RPMI8226 (cell line): ENCODE results near the gene GALNTL6.
"Not testable (repeated sequence)": the region's sequence is repeated elsewhere in the genome, so short reads cannot be mapped to it uniquely, and the experiment has no call there.

Experiments
- DNase-seq: peaks from one replicate; pipeline ENCODE4 v3.0.0-alpha.2; 2015

GALNTL6 gene

GRCh38 chr4:172963498-172964294, 1150.5 kb downstream of the GALNTL6 start:
- DNase-seq: no peak

- DNase-seq: not testable (repeated sequence)
Measured at GRCh38 chr4:172970189-172970588, 1157.0 kb downstream of the GALNTL6 start.

DNA sequence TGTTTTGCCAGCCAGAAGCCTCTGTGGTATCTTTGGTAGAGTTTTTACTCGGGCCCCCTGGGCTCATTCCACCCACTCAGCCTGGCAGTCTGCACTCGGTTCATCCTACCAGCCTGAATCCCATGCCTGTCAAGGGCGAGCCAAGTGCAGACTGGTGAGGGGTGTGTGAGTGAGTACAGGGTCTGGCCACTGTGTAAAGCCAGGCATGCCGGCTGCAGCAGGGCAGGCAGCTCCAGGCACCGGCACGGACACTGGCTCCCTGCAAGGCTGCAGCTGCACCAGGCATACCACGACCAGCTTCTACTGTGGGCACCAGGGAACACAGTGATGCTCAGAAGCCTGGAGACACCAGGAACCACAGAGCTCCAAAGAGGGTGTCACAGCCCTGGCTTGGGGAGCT, 1161.4 kb downstream of the GALNTL6 start:
- no peak for DNase-seq

DNA sequence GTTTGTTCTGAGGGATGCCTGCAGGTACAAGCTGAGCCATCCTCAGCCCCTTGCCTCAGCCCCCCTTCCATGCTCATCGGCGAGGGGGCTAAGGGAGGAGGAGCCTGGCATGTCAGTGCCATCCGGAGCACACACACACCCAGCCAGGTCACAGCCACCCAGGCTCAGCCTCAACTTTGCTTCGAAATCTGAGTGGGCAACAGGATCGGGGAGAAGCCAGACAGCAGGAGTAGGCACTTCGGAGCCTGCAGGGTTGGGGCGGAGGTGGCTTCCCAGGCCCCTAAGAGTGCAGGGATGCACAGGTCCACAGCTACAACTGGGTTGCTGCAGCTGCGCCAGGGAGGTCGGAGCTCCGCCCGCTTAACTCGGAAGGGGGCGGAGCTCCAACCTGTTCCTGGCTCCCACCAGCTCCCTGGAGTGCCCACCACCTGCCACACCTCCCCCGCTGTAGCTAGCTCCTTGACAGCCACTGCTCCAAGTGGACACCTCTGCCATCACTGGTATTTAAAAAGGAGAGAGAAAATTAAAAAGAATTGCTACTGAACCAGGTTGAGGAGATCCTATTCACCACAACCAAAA, 1162.5 kb downstream of the GALNTL6 start:
- DNase-seq: no peak

- DNase-seq: not testable (repeated sequence)
Measured at GRCh38 chr4:172977491-172978041, 1164.4 kb downstream of the GALNTL6 start.

GRCh38 chr4:172978848-172979247, 1165.6 kb downstream of the GALNTL6 start:
- DNase-seq: no peak

GRCh38 chr4:172979332-172979731, 1166.1 kb downstream of the GALNTL6 start:
- no peak for DNase-seq

GRCh38 chr4:172980219-172980618, 1167.0 kb downstream of the GALNTL6 start:
- no peak for DNase-seq

- DNase-seq: no peak
Measured at GRCh38 chr4:172982151-172982590, 1169.0 kb downstream of the GALNTL6 start.

DNA sequence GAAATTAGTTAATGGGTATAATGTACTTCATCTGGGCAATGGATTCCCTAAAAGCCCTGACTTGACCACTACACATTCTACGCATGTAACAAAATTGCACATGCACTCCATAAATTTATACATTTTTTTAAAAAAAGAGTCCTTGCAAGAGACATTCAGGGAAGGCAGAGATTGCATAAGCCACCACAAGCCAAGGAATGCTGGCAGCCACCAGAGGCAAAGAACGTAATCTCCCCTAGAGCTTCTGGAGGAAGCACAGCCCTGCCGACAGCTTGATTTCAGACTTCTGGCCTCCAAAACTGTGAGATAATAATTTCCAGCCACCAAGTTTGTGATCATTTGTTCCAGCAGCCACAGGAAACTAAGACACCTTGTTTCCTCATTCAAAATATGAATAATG, 1169.8 kb downstream of the GALNTL6 start:
- DNase-seq: no peak

DNA sequence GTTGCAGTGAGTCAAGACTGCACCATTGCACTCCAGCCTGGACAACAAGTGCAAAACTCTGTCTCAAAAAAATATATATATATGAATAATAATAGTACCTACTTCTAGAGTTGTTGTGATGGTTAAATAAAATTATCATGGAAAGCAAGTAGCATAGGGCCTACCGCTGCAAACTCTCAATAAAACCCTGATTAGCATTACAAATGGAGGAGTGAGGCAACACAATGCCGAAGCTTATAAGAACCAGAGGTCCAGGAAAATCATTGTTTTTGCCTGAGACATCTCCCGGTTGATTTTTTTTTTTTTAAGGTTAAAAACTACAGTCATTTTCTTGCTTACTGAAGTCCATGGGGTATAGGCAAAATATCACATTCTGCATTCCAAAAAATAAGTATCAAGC, 1170.4 kb downstream of the GALNTL6 start:
- DNase-seq: no peak

- DNase-seq: no peak
Measured at GRCh38 chr4:172985552-172985951, 1172.3 kb downstream of the GALNTL6 start.

DNA sequence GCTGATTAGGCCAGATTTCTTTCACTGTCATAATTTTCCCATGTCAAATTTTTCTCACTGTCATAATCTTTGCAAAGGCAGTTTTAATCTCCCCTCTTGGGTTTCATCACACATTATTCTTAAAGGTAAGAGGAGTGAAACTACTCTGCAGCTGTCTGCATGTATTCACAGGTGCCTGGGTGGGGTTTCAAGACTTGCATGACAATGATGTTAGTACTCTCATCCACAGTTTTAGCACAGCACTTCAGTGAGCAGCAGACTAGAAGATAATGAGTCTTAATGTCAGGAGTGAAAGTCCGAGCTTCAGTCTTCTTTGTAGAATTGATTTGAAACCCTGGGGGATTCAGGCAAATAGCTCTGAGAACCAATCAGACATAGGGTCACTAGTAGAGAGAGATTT, 1172.9 kb downstream of the GALNTL6 start:
- DNase-seq: peak; percentile 7

DNA sequence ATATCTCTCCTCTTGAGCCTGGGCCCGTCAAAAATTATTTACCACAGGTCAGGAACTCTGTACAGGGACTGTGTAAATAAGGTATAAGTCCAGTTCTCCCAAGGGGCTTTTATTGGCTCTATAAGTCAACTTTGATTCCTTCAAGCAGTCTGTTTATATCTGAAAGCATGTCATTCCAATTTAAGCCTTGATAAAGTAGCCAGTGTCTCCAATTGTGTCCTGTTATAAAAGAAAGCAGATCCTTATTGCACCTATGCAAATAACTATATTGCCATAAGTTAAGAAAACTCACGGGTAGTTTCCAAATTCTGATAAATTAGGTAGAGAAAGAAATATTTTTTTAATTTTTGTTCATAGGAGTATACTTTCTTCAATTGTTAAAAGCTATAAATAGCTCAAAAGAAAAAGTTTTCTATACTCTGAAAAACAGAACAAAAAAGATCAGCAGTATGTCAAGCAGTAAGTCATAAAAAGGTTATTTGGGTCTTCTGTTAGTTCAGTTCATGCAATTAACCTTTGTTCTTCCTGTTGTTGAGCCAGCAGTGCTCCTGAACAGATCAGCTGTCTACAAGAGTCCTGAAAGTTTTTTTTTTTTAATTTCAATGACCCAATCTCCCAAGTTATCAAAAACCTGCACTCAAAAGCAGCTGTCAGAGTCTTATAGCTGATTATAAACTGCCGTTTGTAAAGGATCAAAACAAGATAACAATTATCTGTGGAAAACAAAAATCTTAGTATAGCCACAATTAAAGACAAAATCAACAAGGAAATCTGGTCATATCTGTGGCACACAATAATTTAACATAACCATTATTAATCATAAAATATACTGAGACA, 1177.0 kb downstream of the GALNTL6 start:
- no peak for DNase-seq

DNA sequence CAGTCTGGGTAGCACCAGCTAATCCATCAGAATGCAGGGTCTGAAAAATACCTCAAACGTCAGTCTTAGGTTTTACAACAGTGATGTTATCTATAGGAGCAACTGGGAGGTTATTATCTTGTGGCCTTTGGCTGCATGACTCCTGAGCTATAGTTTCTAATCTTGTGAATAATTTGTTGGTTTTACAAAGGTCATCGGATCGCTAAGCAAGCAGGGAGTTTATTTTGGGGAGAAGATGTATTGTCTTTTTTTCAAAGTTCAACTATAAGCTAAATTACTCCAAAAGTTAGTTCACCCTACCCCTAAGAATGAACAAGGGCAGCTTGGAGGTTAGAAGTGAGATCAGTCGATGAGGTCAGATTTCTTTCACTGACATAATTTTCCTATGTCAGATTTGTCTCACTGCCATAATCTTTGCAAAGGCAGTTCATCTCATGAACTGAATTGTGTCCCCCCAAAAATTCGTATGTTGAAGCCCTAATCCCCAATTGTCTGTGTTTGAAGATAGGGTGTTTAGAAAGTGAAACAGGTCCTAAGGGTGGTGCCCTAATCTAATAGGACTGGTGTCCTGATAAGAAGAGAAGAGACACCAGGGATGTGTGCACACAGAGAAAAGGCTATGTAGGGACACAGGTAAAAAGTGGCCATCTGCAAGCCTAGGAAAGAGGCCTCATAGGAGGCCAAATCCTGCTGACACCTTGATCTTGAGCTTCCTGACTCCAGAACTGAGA, 1179.6 kb downstream of the GALNTL6 start:
- no peak for DNase-seq

DNA sequence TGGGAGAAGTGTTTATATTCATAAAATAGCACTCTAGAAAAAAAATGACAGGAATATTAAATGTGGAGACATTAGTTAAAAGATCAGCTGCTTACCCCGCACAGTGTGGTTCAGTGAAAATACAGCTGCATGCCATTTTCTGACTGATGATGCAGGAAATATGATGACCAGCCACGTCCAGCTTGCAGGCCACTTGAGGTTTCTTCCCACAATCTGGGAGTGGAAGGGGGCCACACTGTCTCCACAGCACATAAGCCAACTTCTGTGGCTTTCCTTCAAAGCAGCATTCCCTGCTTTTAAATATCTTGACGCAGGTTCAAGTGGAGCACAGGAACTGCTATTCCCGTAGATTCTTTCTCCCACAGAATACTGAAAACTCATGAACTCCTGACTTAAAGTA, 1182.0 kb downstream of the GALNTL6 start:
- no peak for DNase-seq

DNA sequence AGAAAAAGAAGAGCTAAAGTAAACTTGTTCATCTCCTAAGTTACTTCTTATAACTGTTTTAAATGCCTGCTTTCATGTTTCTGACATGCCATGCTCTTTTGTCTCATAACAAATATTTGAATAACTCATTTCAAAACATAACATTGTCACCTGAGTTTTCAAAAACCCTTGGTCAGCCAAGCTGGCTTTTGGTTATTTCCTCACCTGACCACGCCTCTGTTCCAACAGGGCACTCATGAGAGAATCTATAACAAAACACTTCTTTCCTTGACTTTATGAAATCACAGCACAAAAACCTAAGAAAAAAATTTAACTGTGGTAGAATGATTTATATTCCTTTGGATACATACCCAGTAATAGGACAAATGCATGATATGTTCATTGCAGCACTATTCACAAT, 1182.5 kb downstream of the GALNTL6 start:
- DNase-seq: no peak

DNA sequence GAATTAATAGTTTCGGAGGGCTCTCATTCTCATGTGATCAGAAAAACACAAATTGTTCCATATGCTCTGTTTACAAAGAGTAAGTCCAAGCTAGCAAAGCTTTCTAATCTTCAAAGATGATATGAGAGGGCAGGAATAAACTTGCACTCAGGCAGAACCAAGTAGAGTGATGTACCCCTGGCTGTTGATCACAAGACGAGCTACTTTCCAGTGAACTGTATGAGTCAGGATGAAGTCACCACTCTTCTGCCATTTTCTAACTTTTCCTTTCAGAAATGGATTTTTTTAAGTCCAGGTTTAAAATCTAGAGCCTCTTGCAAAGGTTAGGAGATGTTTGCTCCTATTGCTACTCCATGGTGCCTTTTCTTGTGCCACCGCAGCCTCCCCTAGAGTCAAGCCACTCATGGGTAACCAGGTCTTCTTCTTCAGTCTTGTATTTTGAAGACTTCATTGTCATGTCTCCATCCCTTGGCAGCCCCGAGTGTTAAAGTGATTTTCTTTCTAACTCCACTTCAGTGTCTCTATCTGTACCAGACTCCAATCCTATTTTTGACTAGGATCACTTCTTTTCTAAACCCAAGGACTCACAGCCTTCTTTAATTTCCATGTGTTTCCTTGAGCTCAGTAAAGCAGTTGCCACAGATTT, 1183.5 kb downstream of the GALNTL6 start:
- no peak for DNase-seq

GRCh38 chr4:172997217-172997609, 1184.0 kb downstream of the GALNTL6 start:
- no peak for DNase-seq

DNA sequence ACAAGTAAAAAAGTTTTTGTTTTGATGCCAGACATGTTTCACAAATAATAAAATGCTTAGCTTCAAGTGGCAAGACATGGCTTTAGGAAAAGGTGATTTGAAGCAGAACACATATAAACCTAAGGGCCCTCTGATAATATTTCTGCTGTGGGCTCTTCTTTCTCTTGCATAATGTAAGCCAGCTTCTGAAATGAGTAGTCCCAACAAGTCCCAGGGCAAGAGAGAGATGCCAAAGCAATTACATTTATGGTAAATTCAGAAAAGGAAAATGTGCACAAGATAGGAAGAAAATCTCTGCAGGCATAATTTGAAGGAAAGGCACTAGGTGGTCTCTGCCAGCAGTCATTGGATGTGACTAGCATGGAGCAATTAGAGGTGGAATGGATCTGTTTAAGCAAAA, 1184.7 kb downstream of the GALNTL6 start:
- no peak for DNase-seq

DNA sequence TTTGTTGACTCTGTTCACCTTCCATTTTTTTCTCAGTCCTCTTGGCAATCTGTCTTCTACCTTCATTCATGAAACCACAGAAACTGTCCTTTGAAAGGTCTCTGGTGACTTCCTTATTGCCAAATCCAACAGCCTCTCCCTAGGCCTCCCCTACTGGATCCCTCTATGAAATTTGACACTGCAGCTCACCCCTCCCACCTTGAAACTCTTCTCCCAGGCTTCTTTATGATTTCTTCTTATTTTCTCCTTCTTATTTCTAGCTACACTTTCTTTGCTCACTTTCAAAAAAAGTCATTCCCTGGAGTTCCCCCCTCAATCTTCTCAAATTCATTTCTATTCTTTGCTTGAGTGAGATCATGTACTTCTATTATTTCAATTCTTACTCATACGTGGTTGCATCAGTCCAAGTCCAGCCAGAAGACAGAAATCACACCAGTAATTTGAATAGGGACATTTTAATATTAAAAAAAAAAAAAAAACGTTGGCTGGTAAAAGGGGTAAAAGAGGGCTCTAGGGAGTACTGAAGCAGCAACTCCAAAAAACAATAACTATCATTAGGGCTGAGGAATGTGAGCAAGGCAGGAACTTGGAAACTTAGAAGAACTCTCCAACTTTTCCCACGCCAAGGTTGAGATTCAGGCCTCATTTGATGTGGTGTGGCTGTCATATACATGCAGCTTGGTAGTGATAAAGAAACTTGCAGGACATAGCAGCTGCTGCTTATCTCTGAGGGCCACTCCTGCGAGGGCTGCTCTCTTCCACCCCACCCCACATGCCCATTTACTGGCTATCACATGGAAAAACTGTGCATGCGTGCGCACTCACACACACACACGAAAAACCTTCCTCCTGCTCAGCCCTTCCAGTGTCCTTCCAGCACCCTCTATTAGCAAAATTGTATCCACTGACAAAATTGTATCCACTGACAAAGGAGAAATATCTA, 1185.6 kb downstream of the GALNTL6 start:
- no peak for DNase-seq
